ENCODE measurements around the gene KIF26A. TPM values are rescaled to one million over a fixed set of nuclear protein-coding genes. Genes with fewer than 3 reads are reported as not detected.

The KIF26A gene
- total RNA-seq, 1 donor from 2014 or later = 5.9 TPM

DNA sequence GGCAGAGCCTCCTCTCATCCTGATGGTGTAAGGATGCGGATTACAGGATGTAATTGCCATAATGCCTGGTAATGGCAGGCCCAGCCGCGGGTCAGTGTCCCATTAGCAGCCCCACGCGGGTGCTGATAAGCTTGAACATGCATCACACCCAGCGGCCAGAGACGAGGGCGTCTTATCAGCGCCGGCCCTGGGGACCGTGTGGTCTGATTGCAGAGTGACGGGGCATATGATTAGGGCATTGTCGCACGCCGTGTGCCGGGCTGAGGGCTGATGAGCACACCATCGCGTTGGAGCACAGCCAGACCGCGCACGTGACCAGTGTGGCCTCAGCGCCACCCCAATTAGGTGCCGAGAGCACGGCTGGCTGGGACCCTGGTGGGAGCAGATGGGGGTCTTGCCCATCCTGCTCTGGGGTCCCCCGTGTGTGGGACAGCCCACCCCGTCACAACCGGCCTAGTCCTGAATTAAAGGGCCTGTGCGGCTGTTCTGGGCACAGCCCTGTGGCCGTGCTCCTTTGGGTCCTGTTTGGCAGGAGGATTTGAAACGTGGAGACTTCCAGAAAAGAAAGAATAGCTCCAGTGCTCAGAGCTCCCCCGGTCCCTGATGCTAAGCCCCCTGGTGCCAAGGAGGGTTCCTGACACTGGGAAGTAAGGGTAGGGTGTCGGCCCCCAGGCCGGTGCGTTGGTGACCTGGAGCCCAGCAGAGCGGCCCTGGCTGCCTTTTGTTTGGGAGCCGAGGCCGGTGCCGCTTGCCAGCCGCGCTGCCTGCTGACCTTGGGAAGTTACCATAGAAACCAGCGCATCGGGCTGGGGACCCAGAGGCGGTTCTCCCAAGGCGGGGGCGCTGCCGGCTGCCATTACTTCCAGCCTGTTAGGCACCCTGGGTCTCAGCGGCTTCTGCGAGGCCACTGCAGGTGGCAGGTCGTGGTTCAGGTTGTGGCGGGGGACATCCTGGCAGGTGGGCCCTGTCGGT, 20.7 kb downstream of the KIF26A start:
- Mint-ChIP-seq H3K9me3 (ENCODE audit: unreplicated experiment) (peaks cover 4% of the 10 kb centered on the region), H3K4me1 (ENCODE audit: low read depth, unreplicated experiment) (peaks cover 4% of the 10 kb centered on the region), H3K27ac (ENCODE audit: unreplicated experiment) (no peak overlapping the region), H3K27me3 (ENCODE audit: unreplicated experiment) (peaks cover 1% of the 10 kb centered on the region), H3K36me3 (ENCODE audit: unreplicated experiment) (no peaks in the 10 kb centered on the region), H3K4me3 (ENCODE audit: unreplicated experiment) (no peak overlapping the region)
- TF ChIP-seq, protein P1, sequence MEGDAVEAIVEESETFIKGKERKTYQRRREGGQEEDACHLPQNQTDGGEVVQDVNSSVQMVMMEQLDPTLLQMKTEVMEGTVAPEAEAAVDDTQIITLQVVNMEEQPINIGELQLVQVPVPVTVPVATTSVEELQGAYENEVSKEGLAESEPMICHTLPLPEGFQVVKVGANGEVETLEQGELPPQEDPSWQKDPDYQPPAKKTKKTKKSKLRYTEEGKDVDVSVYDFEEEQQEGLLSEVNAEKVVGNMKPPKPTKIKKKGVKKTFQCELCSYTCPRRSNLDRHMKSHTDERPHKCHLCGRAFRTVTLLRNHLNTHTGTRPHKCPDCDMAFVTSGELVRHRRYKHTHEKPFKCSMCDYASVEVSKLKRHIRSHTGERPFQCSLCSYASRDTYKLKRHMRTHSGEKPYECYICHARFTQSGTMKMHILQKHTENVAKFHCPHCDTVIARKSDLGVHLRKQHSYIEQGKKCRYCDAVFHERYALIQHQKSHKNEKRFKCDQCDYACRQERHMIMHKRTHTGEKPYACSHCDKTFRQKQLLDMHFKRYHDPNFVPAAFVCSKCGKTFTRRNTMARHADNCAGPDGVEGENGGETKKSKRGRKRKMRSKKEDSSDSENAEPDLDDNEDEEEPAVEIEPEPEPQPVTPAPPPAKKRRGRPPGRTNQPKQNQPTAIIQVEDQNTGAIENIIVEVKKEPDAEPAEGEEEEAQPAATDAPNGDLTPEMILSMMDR (IDR thresholded peaks at IDR 0.05; ENCODE audit: partially characterized antibody, unreplicated experiment) = no peak
- DNase-seq = no peak

DNA sequence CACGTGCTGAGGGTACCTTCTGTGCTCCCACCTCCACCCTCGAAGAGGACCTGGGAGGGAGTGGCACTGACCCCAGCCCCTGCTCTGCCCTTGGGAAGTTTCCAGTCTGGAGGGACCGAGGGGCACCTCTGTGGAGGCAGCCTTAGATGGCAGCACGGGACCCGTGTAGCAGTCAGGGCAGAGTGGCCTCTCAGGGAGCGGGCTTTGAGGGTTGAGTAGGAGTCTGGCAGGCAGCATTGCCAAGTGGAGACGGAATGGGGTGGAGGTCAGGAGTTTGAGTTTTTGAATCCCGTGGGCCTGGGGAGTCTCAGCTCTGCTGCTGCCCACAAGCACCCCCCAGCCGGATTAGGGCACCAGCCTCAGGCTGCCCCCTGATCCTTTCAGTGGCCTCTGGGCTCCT, 21.6 kb downstream of the KIF26A start:
- no peak for DNase-seq
- H3K27me3 Mint-ChIP-seq (ENCODE audit: unreplicated experiment) = peaks cover 1% of the 10 kb centered on the region
- TF ChIP-seq, protein P1 (IDR thresholded peaks at IDR 0.05; ENCODE audit: partially characterized antibody, unreplicated experiment) = no peak
- peaks cover 4% of the 10 kb centered on the region for H3K9me3 Mint-ChIP-seq (ENCODE audit: unreplicated experiment)
- H3K27ac Mint-ChIP-seq (ENCODE audit: unreplicated experiment) = no peak overlapping the region
- peaks cover 4% of the 10 kb centered on the region for H3K4me1 Mint-ChIP-seq (ENCODE audit: low read depth, unreplicated experiment)
- H3K36me3 Mint-ChIP-seq (ENCODE audit: unreplicated experiment) = no peaks in the 10 kb centered on the region
- no peak overlapping the region for H3K4me3 Mint-ChIP-seq (ENCODE audit: unreplicated experiment)

DNA sequence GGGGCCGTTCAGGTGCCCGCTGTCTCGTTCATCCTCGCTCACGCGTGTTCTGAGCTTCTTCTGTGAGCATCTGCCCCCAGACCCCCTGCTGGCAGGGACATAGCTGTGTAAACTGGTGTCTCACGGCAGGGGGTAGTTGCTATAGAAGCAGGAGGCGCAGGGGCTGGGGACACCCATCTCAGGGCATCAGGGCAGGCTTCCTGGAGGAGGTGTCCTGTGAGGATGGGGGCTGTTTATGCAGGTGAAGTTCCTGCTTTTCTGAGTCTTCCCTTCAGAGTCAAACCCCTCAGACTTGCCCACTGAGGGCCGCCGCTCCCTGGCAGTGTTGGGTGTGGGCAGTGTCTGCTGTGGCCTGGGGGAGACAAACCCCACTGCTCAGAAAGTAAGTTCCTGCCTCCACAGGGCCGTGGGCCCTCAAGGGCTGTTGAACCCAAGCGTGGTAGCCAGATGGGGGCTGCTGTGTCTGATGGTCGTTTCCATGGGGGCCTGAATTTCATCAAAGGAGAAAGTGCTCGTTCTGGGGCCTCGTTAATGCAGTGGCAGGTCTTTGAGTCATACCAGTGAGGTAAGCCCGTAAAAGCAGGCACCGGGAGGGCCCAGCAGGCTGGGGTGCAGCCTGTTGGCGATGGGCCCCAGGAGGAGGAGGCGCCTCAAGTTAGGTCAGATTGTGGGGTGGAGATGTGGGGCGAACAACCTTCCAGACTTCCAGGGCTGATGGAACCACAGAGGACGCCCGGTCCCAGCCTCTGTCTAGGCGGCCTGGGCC, 23.4 kb downstream of the KIF26A start:
- H3K36me3 Mint-ChIP-seq (ENCODE audit: unreplicated experiment) = no peaks in the 10 kb centered on the region
- TF ChIP-seq, protein P1 (IDR thresholded peaks at IDR 0.05; ENCODE audit: partially characterized antibody, unreplicated experiment) = no peak
- H3K9me3 Mint-ChIP-seq (ENCODE audit: unreplicated experiment) = peaks cover 3% of the 10 kb centered on the region
- peaks cover 2% of the 10 kb centered on the region for H3K4me1 Mint-ChIP-seq (ENCODE audit: low read depth, unreplicated experiment)
- H3K4me3 Mint-ChIP-seq (ENCODE audit: unreplicated experiment) = no peak overlapping the region
- H3K27ac Mint-ChIP-seq (ENCODE audit: unreplicated experiment) = no peak overlapping the region
- H3K27me3 Mint-ChIP-seq (ENCODE audit: unreplicated experiment) = no peaks in the 10 kb centered on the region
- DNase-seq = no peak

DNA sequence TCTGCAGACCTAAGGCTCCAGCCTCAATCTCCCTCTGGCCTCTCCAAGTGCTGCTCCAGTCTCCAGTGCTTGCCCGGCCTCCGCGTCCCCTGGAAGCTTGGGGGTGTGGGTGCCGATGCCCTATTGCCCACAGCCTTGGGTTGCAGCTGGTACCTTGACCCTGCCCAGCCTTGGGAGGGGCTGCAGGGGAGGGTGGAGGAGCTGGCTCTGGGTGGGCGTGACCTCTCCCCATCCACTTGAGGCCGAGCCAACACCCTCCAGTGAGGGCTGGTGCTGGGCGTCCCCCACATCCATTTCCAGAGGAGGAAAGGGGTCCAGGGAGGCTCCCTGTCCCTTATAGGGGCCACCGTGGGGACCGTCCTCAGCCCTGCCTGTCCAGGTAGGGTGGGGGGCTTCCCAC, 24.1 kb downstream of the KIF26A start:
- Mint-ChIP-seq H3K27me3 (ENCODE audit: unreplicated experiment) (no peaks in the 10 kb centered on the region), H3K27ac (ENCODE audit: unreplicated experiment) (no peak overlapping the region), H3K9me3 (ENCODE audit: unreplicated experiment) (peaks cover 3% of the 10 kb centered on the region), H3K4me3 (ENCODE audit: unreplicated experiment) (no peak overlapping the region), H3K36me3 (ENCODE audit: unreplicated experiment) (no peaks in the 10 kb centered on the region), H3K4me1 (ENCODE audit: low read depth, unreplicated experiment) (no peaks in the 10 kb centered on the region)
- TF ChIP-seq, protein P1 (IDR thresholded peaks at IDR 0.05; ENCODE audit: partially characterized antibody, unreplicated experiment) = no peak
- no peak for DNase-seq

Data from glutamatergic neuron (in vitro differentiated cells).